Upper lobe of right lung (tissue), 1 donor: Measurements from ENCODE around the gene ZNF830. TPM values are rescaled to one million over a fixed set of nuclear protein-coding genes. Genes with fewer than 3 reads are reported as not detected.

Experiments used
- ATAC-seq: fragments of 200-7000 bp; cut with Tn5 transposase; one replicate; pipeline ENCODE4 v1.9.1; 2020; ENCODE audit warnings: mild to moderate bottlenecking, moderate library complexity
- DNase-seq: peaks from one replicate; pipeline ENCODE4 v3.0.0-alpha.2; 2020
- H3K27ac ChIP-seq: fragments of 200-600 bp; one replicate; pipeline ENCODE4 v1.8.0; 2022
- H3K27me3 ChIP-seq: fragments of 200-600 bp; one replicate; pipeline ENCODE4 v1.8.0; 2022; ENCODE audit warnings: mild to moderate bottlenecking
- H3K36me3 ChIP-seq: fragments of 200-600 bp; one replicate; pipeline ENCODE4 v1.8.0; 2022
- H3K4me1 ChIP-seq: fragments of 200-600 bp; one replicate; pipeline ENCODE4 v1.8.0; 2022
- H3K4me3 ChIP-seq: fragments of 200-600 bp; one replicate; pipeline ENCODE4 v1.8.0; 2022; ENCODE audit warnings: mild to moderate bottlenecking
- H3K9me3 ChIP-seq: fragments of 200-600 bp; one replicate; pipeline ENCODE4 v1.8.0; 2022
- intact Hi-C: fragments of 100-400 bp; cut with DNase I; formaldehyde crosslinking; loops from one replicate; pipeline ENCODE4 v1.11.0; 2022
- total RNA-seq: library from RNA; stranded (reverse); fragmentation: NEBNext Ultra II Directional; extraction: Animal tissue kit (Norgen Biotek cat#: 25700); gene quantifications from one replicate; pipeline ENCODE4 v1.2.1, GENCODE V29; 2021
- TF ChIP-seq, protein P1 (sequence below): fragments of 200-600 bp; IDR thresholded peaks from one replicate; pipeline ENCODE4 v1.8.0; 2022; ENCODE audit warnings: antibody characterized with exemption
- donor health status: DM: no; HTN: yes; CAD: no; lungs with severe emphysema.

The ZNF830 gene
- total RNA-seq, 1 donor from 2014 or later: 19.6 TPM

- no peaks in the 10 kb centered on the region for H3K27me3 ChIP-seq
- intact Hi-C loops: no loop called here
- no peaks in the 10 kb centered on the region for H3K4me1 ChIP-seq
Observed at GRCh38 chr17:35002876-35003551, 41.7 kb downstream of the ZNF830 start.

GRCh38 chr17:35003778-35004177 is 42.4 kb downstream of the ZNF830 start:
- Histone ChIP-seq H3K4me1 (no peaks in the 10 kb centered on the region), H3K36me3 (peaks cover 66% of the 10 kb centered on the region), H3K4me3 (no peak overlapping the region), H3K27ac (no peak overlapping the region), H3K27me3 (no peaks in the 10 kb centered on the region), H3K9me3 (no peaks in the 10 kb centered on the region)
- ATAC-seq: no peak
- no peak for DNase-seq
- intact Hi-C loops: no loop called here
- TF ChIP-seq, protein P1, sequence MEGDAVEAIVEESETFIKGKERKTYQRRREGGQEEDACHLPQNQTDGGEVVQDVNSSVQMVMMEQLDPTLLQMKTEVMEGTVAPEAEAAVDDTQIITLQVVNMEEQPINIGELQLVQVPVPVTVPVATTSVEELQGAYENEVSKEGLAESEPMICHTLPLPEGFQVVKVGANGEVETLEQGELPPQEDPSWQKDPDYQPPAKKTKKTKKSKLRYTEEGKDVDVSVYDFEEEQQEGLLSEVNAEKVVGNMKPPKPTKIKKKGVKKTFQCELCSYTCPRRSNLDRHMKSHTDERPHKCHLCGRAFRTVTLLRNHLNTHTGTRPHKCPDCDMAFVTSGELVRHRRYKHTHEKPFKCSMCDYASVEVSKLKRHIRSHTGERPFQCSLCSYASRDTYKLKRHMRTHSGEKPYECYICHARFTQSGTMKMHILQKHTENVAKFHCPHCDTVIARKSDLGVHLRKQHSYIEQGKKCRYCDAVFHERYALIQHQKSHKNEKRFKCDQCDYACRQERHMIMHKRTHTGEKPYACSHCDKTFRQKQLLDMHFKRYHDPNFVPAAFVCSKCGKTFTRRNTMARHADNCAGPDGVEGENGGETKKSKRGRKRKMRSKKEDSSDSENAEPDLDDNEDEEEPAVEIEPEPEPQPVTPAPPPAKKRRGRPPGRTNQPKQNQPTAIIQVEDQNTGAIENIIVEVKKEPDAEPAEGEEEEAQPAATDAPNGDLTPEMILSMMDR: no peak

More at GRCh38 chr17:35002876-35003551, 41.7 kb downstream of the ZNF830 start:
- H3K36me3 ChIP-seq: peaks cover 63% of the 10 kb centered on the region
- TF ChIP-seq, protein P1: no peak
- ATAC-seq: no peak
- no peak overlapping the region for H3K4me3 ChIP-seq
- no peaks in the 10 kb centered on the region for H3K9me3 ChIP-seq
- DNase-seq: no peak
- no peak overlapping the region for H3K27ac ChIP-seq

- H3K27ac ChIP-seq: no peak overlapping the region
- no peak for ATAC-seq
Observed at GRCh38 chr17:35006345-35006744, 45.0 kb downstream of the ZNF830 start.

GRCh38 chr17:35006961-35007360 is 45.6 kb downstream of the ZNF830 start:
- intact Hi-C loops: no loop called here
- Histone ChIP-seq H3K4me1 (no peaks in the 10 kb centered on the region), H3K9me3 (no peaks in the 10 kb centered on the region), H3K27me3 (no peaks in the 10 kb centered on the region), H3K27ac (no peak overlapping the region), H3K4me3 (no peak overlapping the region), H3K36me3 (peaks cover 70% of the 10 kb centered on the region)
- DNase-seq (no peak), ATAC-seq (no peak)
- TF ChIP-seq, protein P1: no peak

More at GRCh38 chr17:35006345-35006744, 45.0 kb downstream of the ZNF830 start:
- Histone ChIP-seq H3K4me1 (no peaks in the 10 kb centered on the region), H3K36me3 (peaks cover 70% of the 10 kb centered on the region), H3K4me3 (no peak overlapping the region), H3K9me3 (no peaks in the 10 kb centered on the region), H3K27me3 (no peaks in the 10 kb centered on the region)
- no peak for DNase-seq
- TF ChIP-seq, protein P1: no peak
- intact Hi-C loops: no loop called here

GRCh38 chr17:35010093-35010492 is 48.8 kb downstream of the ZNF830 start:
- Histone ChIP-seq H3K36me3 (peaks cover 67% of the 10 kb centered on the region), H3K27ac (no peak overlapping the region), H3K27me3 (no peaks in the 10 kb centered on the region), H3K4me3 (no peak overlapping the region), H3K9me3 (no peaks in the 10 kb centered on the region), H3K4me1 (no peaks in the 10 kb centered on the region)
- intact Hi-C loops: no loop called here
- TF ChIP-seq, protein P1: no peak
- ATAC-seq: no peak
- DNase-seq: no peak
